Endothelial cell of umbilical vein (primary cell): ENCODE results near the gene RADIL.

ENCODE experiments used
- EZH2 ChIP-seq: IDR thresholded peaks from 2 replicates; pipeline ENCODE4 v1.6.1; 2012; ENCODE audit warnings: borderline replicate concordance, low read depth, mild to moderate bottlenecking, moderate library complexity, low read length, inconsistent platforms; ENCODE audit not compliant: severe bottlenecking
- GATA2 ChIP-seq: IDR thresholded peaks from 2 replicates; pipeline ENCODE4 v1.7.0; 2011; ENCODE audit warnings: low read depth, mild to moderate bottlenecking, moderate library complexity, mixed read lengths, low read length; ENCODE audit not compliant: insufficient read length, insufficient read depth
- JUN ChIP-seq: IDR thresholded peaks from 2 replicates; pipeline ENCODE4 v1.6.1; 2011; ENCODE audit warnings: borderline replicate concordance, low read depth; ENCODE audit not compliant: insufficient read length, insufficient read depth
- MAX ChIP-seq: IDR thresholded peaks from 2 replicates; pipeline ENCODE4 v1.6.1; 2011; ENCODE audit not compliant: insufficient read depth, insufficient read length
- MYC ChIP-seq: IDR thresholded peaks from one replicate; pipeline ENCODE4 v1.6.1; 2011; ENCODE audit warnings: mild to moderate bottlenecking, low read depth, low read length
- POLR2A ChIP-seq: IDR thresholded peaks from 2 replicates; pipeline ENCODE4 v1.6.1; 2012; ENCODE audit warnings: low read depth, mild to moderate bottlenecking, control low read depth, low read length
- TF ChIP-seq, protein P1 (sequence below), 2 donors: IDR thresholded peaks; 1 replicate in 1 of 2; 2 replicates in 1 of 2; pipeline ENCODE4 v1.5.1; 2011; ENCODE audit warnings: low read length in 2 of 2, mild to moderate bottlenecking in 2 of 2, moderate library complexity in 2 of 2, control low read depth in 1 of 2, inconsistent platforms in 1 of 2, low read depth in 1 of 2; ENCODE audit not compliant: insufficient read depth in 1 of 2; ENCODE audit errors: extremely low read depth in 1 of 2

- no peak for TF ChIP-seq MYC
- TF ChIP-seq, protein P1, sequence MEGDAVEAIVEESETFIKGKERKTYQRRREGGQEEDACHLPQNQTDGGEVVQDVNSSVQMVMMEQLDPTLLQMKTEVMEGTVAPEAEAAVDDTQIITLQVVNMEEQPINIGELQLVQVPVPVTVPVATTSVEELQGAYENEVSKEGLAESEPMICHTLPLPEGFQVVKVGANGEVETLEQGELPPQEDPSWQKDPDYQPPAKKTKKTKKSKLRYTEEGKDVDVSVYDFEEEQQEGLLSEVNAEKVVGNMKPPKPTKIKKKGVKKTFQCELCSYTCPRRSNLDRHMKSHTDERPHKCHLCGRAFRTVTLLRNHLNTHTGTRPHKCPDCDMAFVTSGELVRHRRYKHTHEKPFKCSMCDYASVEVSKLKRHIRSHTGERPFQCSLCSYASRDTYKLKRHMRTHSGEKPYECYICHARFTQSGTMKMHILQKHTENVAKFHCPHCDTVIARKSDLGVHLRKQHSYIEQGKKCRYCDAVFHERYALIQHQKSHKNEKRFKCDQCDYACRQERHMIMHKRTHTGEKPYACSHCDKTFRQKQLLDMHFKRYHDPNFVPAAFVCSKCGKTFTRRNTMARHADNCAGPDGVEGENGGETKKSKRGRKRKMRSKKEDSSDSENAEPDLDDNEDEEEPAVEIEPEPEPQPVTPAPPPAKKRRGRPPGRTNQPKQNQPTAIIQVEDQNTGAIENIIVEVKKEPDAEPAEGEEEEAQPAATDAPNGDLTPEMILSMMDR (IDR thresholded peaks at IDR 0.05; ENCODE audit: extremely low read depth in 1 of 2, insufficient read depth in 1 of 2, low read depth in 1 of 2, low read length in 2 of 2): no peak
- TF ChIP-seq EZH2: no peak
- no peak for TF ChIP-seq POLR2A
- no peak for TF ChIP-seq MAX
- TF ChIP-seq GATA2: no peak
- no peak for TF ChIP-seq JUN
Measured at GRCh38 chr7:4760952-4761351, 122.6 kb downstream of the RADIL start.
